22Rv1 (cell line): ENCODE measurements around the gene NPC1.

Experiments used
- CTCF ChIP-seq: fragments of 450-650 bp; IDR thresholded peaks from 2 replicates; pipeline ENCODE4 v1.5.1; 2017; ENCODE audit warnings: mild to moderate bottlenecking
- ZFX ChIP-seq: fragments of 450-650 bp; IDR thresholded peaks from 2 replicates; pipeline ENCODE4 v1.6.1; 2017; ENCODE audit warnings: antibody characterized with exemption, borderline replicate concordance

- no peak for TF ChIP-seq CTCF
- TF ChIP-seq ZFX = no peak
Observed at GRCh38 chr18:23614891-23615290, 28.6 kb upstream of the NPC1 start.
